Central memory CD8-positive, alpha-beta T cell (primary cell): ENCODE measurements around the gene TPSB2.
"Not testable (repeated sequence)": the region's sequence is repeated elsewhere in the genome, so short reads cannot be mapped to it uniquely, and the experiment has no call there.

Experiments used
- ATAC-seq: fragments of 150-1000 bp; cut with Tn5 transposase; replicated peaks from 2 replicates; pipeline ENCODE4 v1.10.0; 2022; ENCODE audit warnings: mild to moderate bottlenecking, moderate FRiP score, moderate number of reproducible peaks; ENCODE audit not compliant: poor library complexity, severe bottlenecking; ENCODE audit errors: extremely low read depth
- DNase-seq, 2 donors: peaks; one replicate each; pipeline ENCODE4 v3.0.0; 2021; ENCODE audit warnings: low spot score in 2 of 2
- H3K27ac Mint-ChIP-seq: one replicate; pipeline ENCODE4 v1.8.0; 2022; ENCODE audit warnings: low read depth, mild to moderate bottlenecking, moderate library complexity, mixed read lengths
- H3K27me3 Mint-ChIP-seq: one replicate; pipeline ENCODE4 v1.8.0; 2022; ENCODE audit warnings: mixed read lengths
- H3K36me3 Mint-ChIP-seq: one replicate; pipeline ENCODE4 v1.8.0; 2022; ENCODE audit warnings: mild to moderate bottlenecking, moderate library complexity, mixed read lengths; ENCODE audit not compliant: insufficient read depth
- H3K4me1 Mint-ChIP-seq: one replicate; pipeline ENCODE4 v1.8.0; 2022; ENCODE audit warnings: mixed read lengths
- H3K4me3 Mint-ChIP-seq: one replicate; pipeline ENCODE4 v1.8.0; 2022; ENCODE audit warnings: mild to moderate bottlenecking, moderate library complexity, mixed read lengths
- H3K9me3 Mint-ChIP-seq: one replicate; pipeline ENCODE4 v1.8.0; 2022; ENCODE audit warnings: mixed read lengths

The TPSB2 gene

DNA sequence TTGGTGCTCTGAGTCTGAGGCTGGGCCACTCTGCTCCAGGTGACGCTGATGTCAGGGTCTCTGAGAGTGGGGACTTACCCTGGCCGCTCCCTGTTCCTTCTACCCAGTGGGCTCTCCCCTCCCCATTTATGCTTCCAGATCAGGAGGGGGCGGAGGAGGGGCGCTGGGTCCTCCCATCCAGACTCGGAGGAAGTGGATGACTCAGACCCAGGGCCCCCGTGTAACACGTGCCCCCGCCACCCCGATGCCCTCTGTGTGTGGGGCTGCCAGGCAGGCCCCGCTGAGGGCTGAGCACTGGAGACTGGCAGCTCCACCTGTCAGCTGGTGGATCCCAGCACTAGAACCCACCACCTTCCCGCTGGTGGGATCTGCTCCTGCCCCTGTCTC is at the start of gene TPSB2:
TSS of gene TPSB2 (minus strand) at position 101 of the 387 bp plus-strand sequence. CDS start 233 bp downstream, outside the sequence.
- not testable (repeated sequence) for ATAC-seq, H3K27ac Mint-ChIP-seq, DNase-seq, H3K4me3 Mint-ChIP-seq, H3K9me3 Mint-ChIP-seq, H3K36me3 Mint-ChIP-seq, H3K27me3 Mint-ChIP-seq, H3K4me1 Mint-ChIP-seq

DNA sequence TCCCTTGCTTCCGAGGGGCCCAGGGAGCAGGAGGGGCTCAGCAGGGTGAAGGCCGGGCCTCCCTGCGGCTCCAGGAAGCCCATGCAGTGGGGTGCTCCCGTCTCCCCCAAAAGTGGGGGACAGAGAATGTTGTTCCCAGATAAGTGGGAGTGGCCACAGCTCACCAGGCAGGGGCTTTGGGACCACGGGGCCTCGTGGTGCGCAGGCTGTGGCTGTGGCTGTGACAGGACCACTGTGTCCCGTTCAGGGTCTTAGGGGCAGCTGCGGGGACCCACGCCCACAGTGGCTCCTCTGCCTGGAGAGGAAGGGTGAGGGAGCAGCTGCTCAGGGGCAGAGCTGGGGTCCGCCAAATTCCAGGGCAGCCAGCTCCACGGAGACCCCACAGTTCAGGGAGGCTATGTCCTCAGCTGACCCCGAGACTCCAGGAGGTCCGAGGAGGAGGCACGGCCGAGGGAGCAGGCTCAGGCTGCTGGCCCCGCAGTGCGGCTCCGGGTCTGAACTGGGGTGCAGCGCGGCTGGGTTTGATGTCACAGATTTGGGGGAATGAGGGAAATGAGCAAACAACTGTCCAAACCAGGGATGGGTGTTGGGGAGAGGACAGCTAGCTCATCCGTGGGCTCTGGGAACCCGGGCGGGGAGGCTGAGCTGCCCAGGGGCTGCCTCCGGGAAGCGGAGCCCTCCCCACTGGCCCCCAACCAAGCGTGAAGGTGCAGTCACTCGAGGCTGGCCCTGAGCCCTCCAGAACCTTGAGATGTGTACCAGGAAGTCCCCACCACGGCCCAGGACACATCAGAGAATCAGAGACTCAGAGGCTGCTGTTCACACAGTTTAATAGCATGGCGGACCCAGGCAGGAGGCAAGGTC is 49.3 kb upstream of the TPSB2 start:
- ATAC-seq (no peak), DNase-seq (no peak)
- Mint-ChIP-seq H3K4me3 (no peak overlapping the region), H3K9me3 (no peaks in the 10 kb centered on the region), H3K27ac (no peak overlapping the region), H3K36me3 (no peaks in the 10 kb centered on the region), H3K4me1 (no peaks in the 10 kb centered on the region), H3K27me3 (peaks cover 31% of the 10 kb centered on the region)

DNA sequence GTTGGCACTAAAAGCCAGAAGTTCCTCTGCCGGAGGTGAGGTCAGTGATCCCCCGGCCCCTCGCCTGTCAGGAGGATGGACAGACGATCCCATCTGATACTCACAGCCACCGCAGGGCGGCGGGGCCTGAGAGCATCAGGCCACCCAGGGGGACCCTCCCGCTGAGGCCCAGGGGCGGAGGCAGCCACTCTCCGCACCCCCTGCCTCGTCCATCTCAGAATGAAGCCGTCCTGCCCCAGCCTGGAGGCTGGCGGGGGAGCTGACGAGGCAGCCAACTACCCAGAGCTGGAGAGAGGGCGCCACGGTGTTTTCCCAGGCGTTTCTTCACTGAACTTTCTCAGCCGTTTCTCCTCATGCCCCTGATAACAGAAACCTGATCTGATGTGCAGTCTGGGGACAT is 48.5 kb upstream of the TPSB2 start:
- H3K36me3 Mint-ChIP-seq: no peaks in the 10 kb centered on the region
- no peak overlapping the region for H3K4me3 Mint-ChIP-seq
- H3K9me3 Mint-ChIP-seq: no peaks in the 10 kb centered on the region
- H3K27ac Mint-ChIP-seq: no peak overlapping the region
- no peak for ATAC-seq
- H3K4me1 Mint-ChIP-seq: no peaks in the 10 kb centered on the region
- peaks cover 28% of the 10 kb centered on the region for H3K27me3 Mint-ChIP-seq
- DNase-seq: no peak

DNA sequence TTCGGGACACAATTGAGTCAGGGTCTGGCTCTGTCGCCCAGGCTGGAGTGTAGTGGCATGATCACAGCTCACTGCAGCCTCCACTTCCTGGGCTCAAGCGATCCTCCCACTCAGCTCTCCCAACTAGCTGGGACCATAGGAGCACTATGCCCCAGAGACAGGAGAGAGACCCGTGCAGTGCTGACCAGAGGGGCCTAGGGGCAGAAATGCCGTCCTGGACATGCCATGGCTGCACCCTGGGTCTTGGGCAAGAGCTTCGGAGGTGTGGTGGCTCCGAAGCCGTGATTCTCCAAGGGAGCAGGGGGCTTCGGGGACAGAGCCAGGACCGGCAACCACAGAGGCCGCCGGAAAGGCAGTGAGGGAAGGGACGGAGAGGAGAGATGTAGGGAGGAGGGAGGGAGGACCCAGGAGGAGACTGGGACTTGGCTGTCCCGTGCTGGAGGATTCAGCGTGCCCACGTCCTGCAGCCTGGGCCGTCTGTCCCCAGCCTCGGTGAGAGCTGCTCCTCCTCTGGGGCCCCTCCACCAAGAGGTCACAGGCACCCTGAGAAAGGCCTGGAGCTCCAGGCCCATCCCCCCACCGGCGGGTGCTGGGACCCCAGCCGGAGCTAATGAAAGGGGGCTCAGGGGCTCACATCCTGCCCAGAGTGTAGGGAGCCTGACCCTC is 47.8 kb upstream of the TPSB2 start:
- no peaks in the 10 kb centered on the region for H3K9me3 Mint-ChIP-seq
- no peaks in the 10 kb centered on the region for H3K4me1 Mint-ChIP-seq
- no peak overlapping the region for H3K4me3 Mint-ChIP-seq
- H3K27ac Mint-ChIP-seq: no peak overlapping the region
- ATAC-seq: no peak
- peaks cover 22% of the 10 kb centered on the region for H3K27me3 Mint-ChIP-seq
- H3K36me3 Mint-ChIP-seq: no peaks in the 10 kb centered on the region
- no peak for DNase-seq

DNA sequence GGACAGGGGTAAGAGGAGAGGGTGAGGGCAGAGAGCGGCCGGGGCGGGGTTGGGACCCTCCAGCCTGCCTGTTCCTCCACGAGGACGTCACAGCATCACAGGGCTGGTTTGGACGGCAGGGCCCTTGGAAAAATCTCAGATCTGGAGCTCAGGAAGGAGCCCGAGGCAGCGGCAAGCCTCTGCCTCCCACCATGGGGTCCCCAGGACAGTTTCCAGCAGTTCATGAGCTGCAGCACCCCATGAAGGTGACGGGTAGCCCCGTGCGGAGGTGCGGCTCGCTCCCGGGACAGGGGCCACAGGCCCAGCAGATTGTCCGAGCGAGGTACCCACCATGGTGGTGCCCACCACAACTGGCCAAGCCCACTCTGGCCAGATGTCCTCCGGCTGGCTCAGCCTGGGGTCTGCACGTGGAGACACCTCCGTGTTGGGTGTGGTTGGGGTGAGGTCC is 47.2 kb upstream of the TPSB2 start:
- peaks cover 22% of the 10 kb centered on the region for H3K27me3 Mint-ChIP-seq
- ATAC-seq (no peak), DNase-seq (no peak)
- H3K4me1 Mint-ChIP-seq: no peaks in the 10 kb centered on the region
- no peaks in the 10 kb centered on the region for H3K36me3 Mint-ChIP-seq
- no peak overlapping the region for H3K4me3 Mint-ChIP-seq
- no peak overlapping the region for H3K27ac Mint-ChIP-seq
- no peaks in the 10 kb centered on the region for H3K9me3 Mint-ChIP-seq

DNA sequence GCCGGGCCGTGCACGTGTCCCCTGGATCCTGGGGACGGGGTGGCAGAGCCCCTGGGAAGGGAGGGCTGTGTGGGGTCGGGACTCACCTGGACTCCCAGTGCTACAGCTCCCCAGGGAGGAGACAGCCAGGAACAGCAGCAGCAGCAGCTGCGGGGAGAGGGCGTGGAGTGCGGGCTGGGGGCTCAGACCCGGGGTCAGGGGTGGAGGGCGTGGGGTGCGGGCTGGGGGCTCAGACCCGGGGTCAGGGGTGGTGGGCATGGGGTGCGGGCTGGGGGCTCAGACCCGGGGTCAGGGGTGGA is 46.5 kb upstream of the TPSB2 start:
- Mint-ChIP-seq H3K27ac (no peak overlapping the region), H3K9me3 (no peaks in the 10 kb centered on the region), H3K4me1 (no peaks in the 10 kb centered on the region), H3K27me3 (peaks cover 22% of the 10 kb centered on the region), H3K36me3 (no peaks in the 10 kb centered on the region), H3K4me3 (no peak overlapping the region)
- DNase-seq: no peak
- no peak for ATAC-seq

DNA sequence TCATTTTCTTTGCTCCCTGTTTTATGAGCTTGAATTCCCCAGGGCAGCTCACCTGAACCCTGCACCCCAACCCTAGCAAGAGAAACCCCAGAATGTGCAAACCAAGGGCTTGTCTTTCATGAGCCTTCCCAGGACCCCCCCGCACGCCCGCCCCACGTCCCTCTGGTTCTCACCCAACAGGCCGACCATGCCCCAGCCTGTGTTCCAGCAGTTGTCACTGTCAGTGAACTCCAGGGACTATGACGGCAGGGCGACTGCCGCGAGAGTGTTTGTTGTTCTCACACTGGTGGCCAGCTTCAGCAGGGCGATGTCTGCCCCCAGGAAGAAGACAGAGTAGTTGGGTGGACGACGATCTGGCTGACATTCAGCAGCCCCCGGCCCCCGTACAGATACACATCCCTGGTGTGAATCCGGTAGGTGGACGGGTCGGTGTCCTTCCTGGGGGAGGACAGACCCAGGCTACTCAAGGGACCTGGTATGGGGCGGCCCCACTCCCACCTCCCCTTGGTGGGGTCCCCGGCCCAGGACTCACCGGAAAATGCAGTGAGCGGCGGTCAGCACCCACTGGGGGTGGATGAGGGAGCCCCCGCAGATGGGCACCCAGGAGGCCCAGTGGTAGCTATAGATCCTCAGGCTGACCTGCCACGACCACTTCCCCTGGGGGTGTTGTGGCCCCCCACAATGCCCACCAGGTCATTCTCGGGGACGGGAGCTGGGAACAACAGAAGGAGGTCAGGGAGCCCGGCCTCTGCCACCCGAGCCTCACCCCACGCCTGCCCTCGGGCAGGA is 46.0 kb upstream of the TPSB2 start:
- DNase-seq: no peak
- Mint-ChIP-seq H3K9me3 (no peaks in the 10 kb centered on the region), H3K4me1 (no peaks in the 10 kb centered on the region), H3K4me3 (no peak overlapping the region), H3K27me3 (peaks cover 26% of the 10 kb centered on the region), H3K27ac (no peak overlapping the region), H3K36me3 (peaks cover 2% of the 10 kb centered on the region)
- ATAC-seq: no peak

DNA sequence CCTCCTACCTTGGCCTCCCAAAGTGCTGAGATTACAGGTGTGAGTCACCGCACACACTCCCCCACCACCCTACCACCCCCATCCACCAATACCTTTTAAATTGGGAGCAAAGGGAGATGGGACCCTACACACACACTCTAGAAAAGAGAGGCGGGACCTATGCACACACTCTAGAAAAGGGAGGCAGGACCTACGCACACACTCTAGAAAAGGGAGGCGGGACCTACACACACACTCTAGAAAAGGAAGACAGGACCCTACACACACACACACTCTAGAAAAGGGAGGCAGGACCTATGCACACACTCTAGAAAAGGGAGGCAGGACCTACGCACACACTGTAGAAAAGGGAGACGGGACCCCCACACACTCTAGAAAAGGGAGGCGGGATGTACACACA is 44.8 kb upstream of the TPSB2 start:
- Mint-ChIP-seq H3K9me3 (no peaks in the 10 kb centered on the region), H3K27me3 (peaks cover 28% of the 10 kb centered on the region)
- ATAC-seq: no peak

DNA sequence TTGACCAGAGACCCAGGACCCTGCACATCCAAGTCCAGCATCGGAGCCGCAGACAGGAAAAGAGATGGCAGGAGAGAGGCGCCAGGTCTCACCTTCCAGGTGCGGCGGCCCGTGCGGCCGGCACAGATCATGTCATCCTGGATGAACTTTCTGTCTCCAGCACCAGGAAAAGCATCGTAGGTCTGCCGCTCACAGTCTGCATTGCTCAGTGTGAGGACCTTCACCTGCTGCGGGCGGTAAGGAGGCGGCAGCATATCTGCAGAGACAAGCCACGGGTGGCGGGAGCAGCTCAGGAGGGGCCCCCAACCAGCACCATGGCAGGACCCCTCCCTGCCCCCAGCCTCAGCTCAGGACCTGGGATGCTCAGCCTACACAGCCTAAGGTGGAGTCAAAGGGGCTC is 43.8 kb upstream of the TPSB2 start:
- H3K27ac Mint-ChIP-seq: no peak overlapping the region
- DNase-seq (no peak), ATAC-seq (no peak)
- no peak overlapping the region for H3K4me3 Mint-ChIP-seq
- no peaks in the 10 kb centered on the region for H3K9me3 Mint-ChIP-seq
- peaks cover 28% of the 10 kb centered on the region for H3K27me3 Mint-ChIP-seq
- peaks cover 2% of the 10 kb centered on the region for H3K36me3 Mint-ChIP-seq
- H3K4me1 Mint-ChIP-seq: no peaks in the 10 kb centered on the region

More for the DNA sequence above, 44.8 kb upstream of the TPSB2 start:
- Mint-ChIP-seq H3K27ac (no peak overlapping the region), H3K36me3 (peaks cover 2% of the 10 kb centered on the region), H3K4me3 (no peak overlapping the region), H3K4me1 (no peaks in the 10 kb centered on the region)
- no peak for DNase-seq

DNA sequence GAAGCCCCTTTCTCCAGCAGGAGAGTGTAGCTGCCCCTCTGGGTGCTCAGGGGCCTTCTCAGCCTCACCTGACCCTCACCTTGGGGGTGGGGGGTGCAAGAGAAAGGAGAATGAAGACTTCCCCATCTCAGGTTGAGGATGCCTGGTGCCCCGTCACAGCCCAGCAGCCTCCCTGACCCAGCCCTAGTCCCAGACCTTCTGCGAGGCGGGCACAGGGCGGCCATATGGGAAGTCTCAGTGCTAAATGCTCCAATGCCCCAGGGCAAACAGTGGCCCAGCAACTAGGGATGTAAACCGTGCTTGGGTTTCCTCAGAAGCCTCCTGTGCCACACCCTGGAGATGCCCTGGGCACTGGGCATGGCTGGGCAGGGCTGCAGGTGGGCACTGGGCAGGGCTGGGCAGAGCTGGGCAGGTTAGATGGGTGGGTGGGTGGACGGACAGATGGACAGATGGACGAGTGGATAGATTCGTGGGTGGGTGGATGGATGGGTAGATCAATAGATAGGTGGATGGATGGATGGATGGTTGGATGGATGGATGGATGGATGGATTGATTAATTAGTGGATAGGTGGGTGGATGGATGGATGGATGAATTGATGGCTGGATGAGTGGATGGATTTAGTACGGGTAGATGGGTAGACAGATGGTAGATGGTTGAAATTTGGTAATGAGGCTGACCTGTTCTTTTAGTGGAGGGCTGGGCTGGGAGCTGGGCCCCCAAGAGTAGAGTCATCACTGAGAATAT is 42.6 kb upstream of the TPSB2 start:
- Mint-ChIP-seq H3K4me1 (no peaks in the 10 kb centered on the region), H3K27ac (no peak overlapping the region), H3K4me3 (no peak overlapping the region), H3K9me3 (no peaks in the 10 kb centered on the region), H3K36me3 (peaks cover 2% of the 10 kb centered on the region), H3K27me3 (peaks cover 22% of the 10 kb centered on the region)
- DNase-seq: no peak
- ATAC-seq: no peak

DNA sequence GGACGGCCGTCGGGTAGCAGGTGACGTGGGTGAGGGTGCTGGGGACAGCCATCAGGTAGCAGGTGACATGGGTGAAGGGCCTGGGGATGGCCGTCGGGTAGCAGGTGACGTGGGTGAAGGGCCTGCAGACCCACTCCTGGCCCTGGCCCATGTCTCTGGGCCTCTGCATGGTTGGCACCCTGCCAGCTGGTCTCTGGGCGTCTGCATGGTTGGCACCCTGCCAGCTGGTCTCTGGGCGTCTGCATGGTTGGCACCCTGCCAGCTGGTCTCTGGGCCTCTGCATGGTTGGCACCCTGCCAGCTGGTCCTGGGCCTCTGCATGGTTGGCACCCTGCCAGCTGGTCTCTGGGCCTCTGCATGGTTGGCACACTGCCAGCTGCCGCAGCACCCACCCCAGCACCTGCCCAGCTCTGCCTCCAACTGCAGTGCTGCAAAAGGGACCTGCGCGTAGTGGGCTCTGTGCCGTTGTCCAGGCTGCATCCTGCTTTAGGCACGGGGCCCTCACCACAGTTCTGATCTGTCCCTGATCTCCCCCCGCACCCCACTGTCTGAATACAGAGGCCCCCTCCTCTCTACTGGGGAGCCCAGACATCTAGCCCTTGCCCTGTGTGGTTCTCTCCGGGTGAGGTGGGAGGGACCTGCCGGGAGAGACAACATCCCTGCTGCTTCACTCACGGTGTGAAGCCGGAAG is 41.9 kb upstream of the TPSB2 start:
- not testable (repeated sequence) for H3K4me3 Mint-ChIP-seq, H3K36me3 Mint-ChIP-seq, H3K9me3 Mint-ChIP-seq, DNase-seq, H3K4me1 Mint-ChIP-seq, H3K27ac Mint-ChIP-seq, ATAC-seq
- peaks cover 19% of the 10 kb centered on the region for H3K27me3 Mint-ChIP-seq

DNA sequence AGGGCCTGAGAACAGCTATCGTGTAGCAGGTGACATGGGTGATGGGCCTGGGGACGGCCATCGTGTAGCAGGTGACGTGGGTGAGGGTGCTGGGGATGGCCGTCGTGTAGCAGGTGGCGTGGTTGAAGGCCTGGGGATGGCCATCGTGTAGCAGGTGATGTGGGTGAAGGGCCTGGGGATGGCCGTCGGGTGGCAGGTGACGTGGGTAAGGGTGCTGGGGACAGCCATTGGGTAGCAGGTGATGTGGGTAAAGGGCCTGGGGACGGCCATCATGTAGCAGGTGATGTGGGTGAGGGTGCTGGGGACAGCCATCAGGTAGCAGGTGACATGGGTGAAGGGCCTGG is 41.4 kb upstream of the TPSB2 start:
- no peak overlapping the region for H3K27ac Mint-ChIP-seq
- no peaks in the 10 kb centered on the region for H3K9me3 Mint-ChIP-seq
- DNase-seq: no peak
- H3K4me3 Mint-ChIP-seq: no peak overlapping the region
- H3K27me3 Mint-ChIP-seq: peaks cover 19% of the 10 kb centered on the region
- peaks cover 2% of the 10 kb centered on the region for H3K36me3 Mint-ChIP-seq
- no peaks in the 10 kb centered on the region for H3K4me1 Mint-ChIP-seq
- no peak for ATAC-seq
